ENCODE measurements around the gene KDM2B. TPM values are rescaled to one million over a fixed set of nuclear protein-coding genes. Genes with fewer than 3 reads are reported as not detected.

KDM2B gene
- total and polyA plus RNA-seq, 2 experiments from 2014 or later, result 30.8 to 82.1 TPM

GRCh38 chr12:121483949-121484348, 96.9 kb downstream of the KDM2B start:
- TF ChIP-seq CTCF (IDR thresholded peaks at IDR 0.05; ENCODE audit: low read depth, low read length), result no peak
- no peak overlapping the region for H3K4me3 ChIP-seq
- no peaks in the 10 kb centered on the region for H3K27me3 ChIP-seq
- H3K27ac ChIP-seq, result no peak overlapping the region
- no peaks in the 10 kb centered on the region for H3K9me3 ChIP-seq (ENCODE audit: low read depth)
- H3K36me3 ChIP-seq, result no peaks in the 10 kb centered on the region
- no peak for DNase-seq (ENCODE audit: low read depth in 1 of 2, low spot score in 1 of 2)
- H3K4me1 ChIP-seq (ENCODE audit: low read depth), result no peaks in the 10 kb centered on the region

- H3K9me3 ChIP-seq (ENCODE audit: low read depth), result no peaks in the 10 kb centered on the region
- no peaks in the 10 kb centered on the region for H3K36me3 ChIP-seq
- peaks cover 3% of the 10 kb centered on the region for H3K4me1 ChIP-seq (ENCODE audit: low read depth)
- H3K27ac ChIP-seq, result no peak overlapping the region
- H3K27me3 ChIP-seq, result no peaks in the 10 kb centered on the region
- no peak for DNase-seq (ENCODE audit: low read depth in 1 of 2, low spot score in 1 of 2)
- no peak for TF ChIP-seq CTCF (IDR thresholded peaks at IDR 0.05; ENCODE audit: low read depth, low read length)
- no peak overlapping the region for H3K4me3 ChIP-seq
Observed at GRCh38 chr12:121476477-121476876, 104.3 kb downstream of the KDM2B start.

GRCh38 chr12:121475279-121475678, 105.5 kb downstream of the KDM2B start:
- no peaks in the 10 kb centered on the region for H3K9me3 ChIP-seq (ENCODE audit: low read depth)
- no peaks in the 10 kb centered on the region for H3K27me3 ChIP-seq
- no peak overlapping the region for H3K4me3 ChIP-seq
- H3K27ac ChIP-seq, result no peak overlapping the region
- no peak for TF ChIP-seq CTCF (IDR thresholded peaks at IDR 0.05; ENCODE audit: low read depth, low read length)
- DNase-seq (ENCODE audit: low read depth in 1 of 2, low spot score in 1 of 2), result no peak
- peaks cover 7% of the 10 kb centered on the region for H3K4me1 ChIP-seq (ENCODE audit: low read depth)
- no peaks in the 10 kb centered on the region for H3K36me3 ChIP-seq

- Histone ChIP-seq H3K27me3 (no peaks in the 10 kb centered on the region), H3K4me1 (ENCODE audit: low read depth) (peaks cover 7% of the 10 kb centered on the region), H3K27ac (no peak overlapping the region), H3K9me3 (ENCODE audit: low read depth) (no peaks in the 10 kb centered on the region), H3K36me3 (no peaks in the 10 kb centered on the region), H3K4me3 (no peak overlapping the region)
- DNase-seq (ENCODE audit: low read depth in 1 of 2, low spot score in 1 of 2), result no peak
- no peak for TF ChIP-seq CTCF (IDR thresholded peaks at IDR 0.05; ENCODE audit: low read depth, low read length)
Observed at GRCh38 chr12:121472150-121472905, 108.5 kb downstream of the KDM2B start.

- H3K4me1 ChIP-seq (ENCODE audit: low read depth), result peaks cover 12% of the 10 kb centered on the region
- H3K27ac ChIP-seq, result no peak overlapping the region
- peaks cover 1% of the 10 kb centered on the region for H3K27me3 ChIP-seq
- no peak for DNase-seq (ENCODE audit: low read depth in 1 of 2, low spot score in 1 of 2)
- H3K4me3 ChIP-seq, result no peak overlapping the region
- H3K36me3 ChIP-seq, result no peaks in the 10 kb centered on the region
- TF ChIP-seq CTCF (IDR thresholded peaks at IDR 0.05; ENCODE audit: low read depth, low read length), result no peak
- H3K9me3 ChIP-seq (ENCODE audit: low read depth), result no peaks in the 10 kb centered on the region
Observed at GRCh38 chr12:121470751-121471150, 110.1 kb downstream of the KDM2B start.

All from cardiac muscle cell (in vitro differentiated cells and primary cell).